HG03103 (cell line): ENCODE data around the gene IGDCC3.

Experiments
- ATAC-seq: cut with Tn5 transposase; IDR thresholded peaks from one replicate; pipeline ENCODE4 v1.9.1; 2021; ENCODE audit warnings: low read depth; ENCODE audit not compliant: unreplicated experiment

Gene IGDCC3

GRCh38 chr15:65330934-65331645, 46.7 kb downstream of the IGDCC3 start:
- ATAC-seq: no peak

- no peak for ATAC-seq
Observed at GRCh38 chr15:65329984-65330735, 47.6 kb downstream of the IGDCC3 start.

GRCh38 chr15:65329288-65329983, 48.4 kb downstream of the IGDCC3 start:
- no peak for ATAC-seq

- no peak for ATAC-seq
Observed at GRCh38 chr15:65328506-65329287, 49.1 kb downstream of the IGDCC3 start.

GRCh38 chr15:65327651-65328393, 50.0 kb downstream of the IGDCC3 start:
- ATAC-seq: no peak

GRCh38 chr15:65326818-65327217, 51.0 kb downstream of the IGDCC3 start:
- ATAC-seq: no peak

- no peak for ATAC-seq
Observed at GRCh38 chr15:65326117-65326526, 51.7 kb downstream of the IGDCC3 start.

GRCh38 chr15:65323071-65323511, 54.7 kb downstream of the IGDCC3 start:
- no peak for ATAC-seq

- no peak for ATAC-seq
Observed at GRCh38 chr15:65318870-65319356, 58.9 kb downstream of the IGDCC3 start.

- no peak for ATAC-seq
Observed at GRCh38 chr15:65312400-65312916, 65.3 kb downstream of the IGDCC3 start.

GRCh38 chr15:65311760-65312159, 66.0 kb downstream of the IGDCC3 start:
- ATAC-seq: no peak

- ATAC-seq: no peak
Observed at GRCh38 chr15:65310431-65311137, 67.2 kb downstream of the IGDCC3 start.

- ATAC-seq: no peak
Observed at GRCh38 chr15:65309882-65310418, 67.9 kb downstream of the IGDCC3 start.

- ATAC-seq: no peak
Observed at GRCh38 chr15:65307978-65308377, 69.8 kb downstream of the IGDCC3 start.

- ATAC-seq: no peak
Observed at GRCh38 chr15:65306551-65306950, 71.3 kb downstream of the IGDCC3 start.

- no peak for ATAC-seq
Observed at GRCh38 chr15:65305776-65306175, 72.0 kb downstream of the IGDCC3 start.

GRCh38 chr15:65305150-65305758, 72.5 kb downstream of the IGDCC3 start:
- ATAC-seq: no peak
